A549 treated with AZD9567 at 1 μM for 4 hours (cell line): ENCODE results near the gene TMEM145. TPM values are rescaled to one million over a fixed set of nuclear protein-coding genes. Genes with fewer than 3 reads are reported as not detected.

Experiments
- total RNA-seq: library from RNA; stranded (reverse); fragments of 200-300 nt; extraction: Qiagen RNA extraction; gene quantifications from 5 replicates; pipeline ENCODE4 v1.2.3, GENCODE V29; 2022; ENCODE audit not compliant: insufficient read depth

Gene TMEM145
- 3.1 to 4.6 TPM (median 3.6 TPM) in 4 of 5 replicates, not detected in the other for total RNA-seq

DNA sequence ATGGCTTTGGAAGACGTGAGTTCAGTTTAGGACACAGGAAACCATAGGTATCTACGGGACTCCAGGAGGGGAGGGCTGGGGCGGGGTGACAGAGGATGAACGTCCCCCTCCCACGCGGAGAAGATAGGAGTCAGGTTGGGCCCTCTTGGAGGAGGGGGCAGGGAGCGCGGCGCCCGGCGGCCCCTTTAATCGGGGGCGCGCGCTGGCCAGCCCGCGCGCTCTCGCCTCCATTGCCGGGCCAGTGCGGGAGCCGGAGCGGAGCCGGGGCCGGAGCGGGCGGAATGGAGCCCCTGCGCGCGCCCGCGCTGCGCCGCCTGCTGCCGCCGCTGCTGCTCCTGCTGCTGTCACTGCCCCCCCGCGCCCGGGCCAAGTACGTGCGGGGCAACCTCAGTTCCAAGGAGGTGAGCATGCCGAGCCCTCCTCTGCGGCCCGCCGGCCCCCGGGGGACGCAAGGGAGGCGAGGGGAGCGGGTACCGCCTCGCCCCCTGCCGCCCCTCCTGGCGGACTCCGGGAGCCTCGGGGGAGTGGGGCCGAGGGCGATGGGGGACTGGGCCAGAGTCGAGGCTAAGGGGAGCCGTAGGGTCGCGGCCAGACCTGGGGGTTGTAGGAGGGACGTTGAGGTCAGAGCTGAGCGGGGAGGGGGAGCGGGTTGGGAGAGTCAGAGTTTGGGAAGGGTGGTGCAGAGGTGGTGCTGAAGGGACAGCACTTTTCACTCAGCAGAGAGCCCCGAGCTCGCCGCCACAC, at the start of gene TMEM145:
Gene TMEM145, plus strand, starts transcription at position 214 of the 744 bp plus-strand sequence. Its CDS starts 68 bp downstream, at position 282.

DNA sequence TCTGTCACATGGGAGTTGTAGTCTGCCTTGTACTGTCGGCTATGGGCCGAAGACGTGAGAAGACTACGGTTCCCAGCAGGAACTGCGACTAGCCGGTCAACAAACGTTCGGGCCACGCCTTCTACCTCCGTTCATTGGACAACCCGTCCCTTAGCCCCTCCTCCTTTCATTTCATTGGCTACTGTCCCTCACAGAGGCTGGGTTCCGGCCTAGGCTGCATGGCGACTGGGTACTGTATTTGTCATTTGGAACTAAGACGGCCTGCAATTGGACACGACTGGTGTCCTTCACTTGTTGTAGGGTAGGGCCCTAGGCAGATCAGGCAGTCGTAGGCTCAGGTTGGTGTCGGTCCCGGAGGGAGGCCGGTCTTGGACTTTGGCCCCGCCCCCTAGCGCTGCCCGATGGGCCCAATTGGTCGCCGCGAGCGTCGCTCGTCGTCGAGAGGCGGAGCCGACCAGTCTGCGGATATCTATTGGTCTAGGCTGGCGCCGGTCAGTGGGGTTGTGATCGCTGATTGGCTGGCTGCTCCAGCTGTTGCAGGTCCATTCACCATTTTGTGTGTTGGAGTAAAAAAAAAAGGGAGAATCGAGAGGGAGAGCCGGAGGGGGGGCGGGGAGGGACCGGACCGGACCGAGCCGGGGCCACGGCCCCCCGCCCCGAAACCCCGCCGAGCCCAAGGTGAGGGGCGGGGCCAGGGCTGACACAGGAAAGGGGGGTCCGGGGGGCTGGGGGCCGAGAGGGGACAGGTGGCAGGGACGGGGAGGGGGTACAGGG, 44.2 kb upstream of the TMEM145 start, which contains the start of gene CIC:
Gene CIC, plus strand, starts transcription at position 549 of the 774 bp plus-strand sequence. CDS start 2,532 bp downstream, outside the sequence.

DNA sequence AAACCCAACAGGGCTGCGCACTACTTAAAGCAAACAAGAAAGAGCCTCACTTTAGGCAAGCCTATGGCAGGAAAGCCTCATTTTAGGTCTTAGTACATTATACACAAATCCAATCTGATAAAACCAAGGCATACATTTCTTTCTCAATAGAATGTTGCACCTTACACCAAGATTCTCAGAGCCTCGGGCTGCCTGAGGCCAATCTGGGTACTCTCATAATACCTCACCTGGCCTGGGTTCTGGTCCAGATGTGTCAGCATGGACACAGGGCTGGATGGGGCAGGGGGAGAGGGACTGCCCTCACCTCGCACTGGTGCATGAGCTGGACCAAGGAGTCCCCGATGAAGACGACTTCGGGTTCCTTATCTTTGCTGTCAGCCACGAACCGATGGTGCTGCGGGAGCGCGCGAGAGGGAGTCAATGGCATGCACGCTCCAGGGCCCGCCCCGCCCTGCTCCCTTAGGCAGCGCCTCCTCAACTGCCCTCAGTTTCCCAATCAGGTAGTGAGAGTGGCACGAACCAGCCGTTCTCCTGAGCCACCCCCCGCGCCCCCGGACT, 11.4 kb upstream of the TMEM145 start, which contains the start of gene PRR19:
Gene PRR19, plus strand, starts transcription at position 487 of the 558 bp plus-strand sequence. CDS start 7,453 bp downstream, outside the sequence.

DNA sequence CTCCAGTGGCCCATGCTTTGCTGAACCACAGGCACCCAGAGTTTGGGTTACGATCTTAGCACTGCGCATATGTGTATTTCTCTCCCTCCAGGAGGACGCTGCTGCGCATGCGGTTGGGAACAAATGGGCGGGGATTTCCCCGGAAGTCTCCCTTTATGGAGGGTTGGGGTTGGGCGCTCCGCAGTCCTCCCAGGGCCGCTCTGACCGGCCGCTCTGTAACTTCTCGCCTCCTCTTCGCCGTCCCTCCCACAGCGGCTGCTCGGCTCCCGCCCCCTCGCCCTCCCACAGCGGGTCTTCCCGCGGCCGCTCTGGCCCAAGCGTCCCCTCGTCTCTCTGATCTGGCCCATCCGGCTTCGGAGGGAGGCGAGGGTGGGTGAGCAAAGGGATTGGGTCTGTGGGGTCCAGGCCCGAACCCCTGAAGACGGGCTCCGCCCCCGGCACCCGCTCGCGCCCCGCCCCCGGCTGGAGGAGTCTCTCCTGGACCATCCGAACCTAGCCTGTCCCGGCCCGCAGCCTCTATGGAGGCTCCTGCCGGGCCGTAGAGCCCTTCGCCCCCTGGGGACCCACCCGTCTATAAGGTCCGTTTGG, 12.3 kb downstream of the TMEM145 start, which contains the start of gene MEGF8:
Gene MEGF8, plus strand, starts transcription at position 328 of the 588 bp plus-strand sequence. CDS start 609 bp downstream, outside the sequence.

Other genes with a start within 250 kb of the TMEM145 start
- gene GRIK5, start 243.1 kb upstream of the TMEM145 start, total RNA-seq: 0.39 to 0.84 TPM (median 0.51 TPM) in 5 replicates
- 35.6 to 44.4 TPM (median 39.7 TPM) in 5 replicates for gene ZNF574, start 237.1 kb upstream of the TMEM145 start, total RNA-seq
- gene POU2F2, start 180.9 kb upstream of the TMEM145 start, total RNA-seq: 0.23 to 1.1 TPM (median 0.40 TPM) in 5 replicates
- 47.7 to 74.6 TPM (median 67.5 TPM) in 5 replicates for gene DEDD2, start 95.6 kb upstream of the TMEM145 start, total RNA-seq
- gene ZNF526, start 93.0 kb upstream of the TMEM145 start, total RNA-seq: 17.6 to 22.0 TPM (median 19.8 TPM) in 5 replicates
- 108 to 158 TPM (median 149 TPM) in 5 replicates for gene GSK3A, start 70.7 kb upstream of the TMEM145 start, total RNA-seq
- 110 to 145 TPM (median 117 TPM) in 5 replicates for gene ERF, start 58.2 kb upstream of the TMEM145 start, total RNA-seq
- 39.8 to 51.4 TPM (median 48.5 TPM) in 5 replicates for gene CIC, start 44.1 kb upstream of the TMEM145 start, total RNA-seq
- 3.5 to 7.3 TPM (median 4.1 TPM) in 5 replicates for gene PRR19, start 11.2 kb upstream of the TMEM145 start, total RNA-seq
- 146 to 166 TPM (median 152 TPM) in 5 replicates for gene PAFAH1B3, start 10.7 kb upstream of the TMEM145 start, total RNA-seq
- gene MEGF8, start 12.3 kb downstream of the TMEM145 start, total RNA-seq: 19.4 to 25.8 TPM (median 23.4 TPM) in 5 replicates
- 31.4 to 52.9 TPM (median 48.6 TPM) in 5 replicates for gene CNFN, start 77.0 kb downstream of the TMEM145 start, total RNA-seq
- 1.5 to 3.1 TPM (median 2.3 TPM) in 5 replicates for gene LIPE, start 114.1 kb downstream of the TMEM145 start, total RNA-seq
- gene CXCL17, start 129.6 kb downstream of the TMEM145 start, total RNA-seq: 0.09 to 0.11 TPM in 2 of 5 replicates, not detected in the others
- 1.3 to 2.4 TPM (median 1.4 TPM) in 5 replicates for gene CEACAM1, start 215.2 kb downstream of the TMEM145 start, total RNA-seq